Activated CD4-positive, alpha-beta T cell treated with anti-CD3 and anti-CD28 coated beads, Interleukin-2, Interleukin-6, amounts not matched to agents 100 ng/mL and 50 ng/mL, durations not matched to agents 16 hours and 8 hours (primary cell): ENCODE data around the gene CACNA1D.

Experiments used
- DNase-seq: peaks from one replicate; pipeline ENCODE4 v3.0.0-alpha.2; 2020

The CACNA1D gene

GRCh38 chr3:53766706-53767105 lies 272.3 kb downstream of the CACNA1D start:
- DNase-seq, result no peak

GRCh38 chr3:53768478-53769459 lies 274.4 kb downstream of the CACNA1D start:
- no peak for DNase-seq

- DNase-seq, result no peak
These were observed 278.2 kb downstream of the CACNA1D start for GRCh38 chr3:53772562-53772961.

- no peak for DNase-seq
These were observed 278.6 kb downstream of the CACNA1D start for GRCh38 chr3:53773021-53773436.

GRCh38 chr3:53773611-53774368 lies 279.4 kb downstream of the CACNA1D start:
- peak; percentile 48 for DNase-seq

DNA sequence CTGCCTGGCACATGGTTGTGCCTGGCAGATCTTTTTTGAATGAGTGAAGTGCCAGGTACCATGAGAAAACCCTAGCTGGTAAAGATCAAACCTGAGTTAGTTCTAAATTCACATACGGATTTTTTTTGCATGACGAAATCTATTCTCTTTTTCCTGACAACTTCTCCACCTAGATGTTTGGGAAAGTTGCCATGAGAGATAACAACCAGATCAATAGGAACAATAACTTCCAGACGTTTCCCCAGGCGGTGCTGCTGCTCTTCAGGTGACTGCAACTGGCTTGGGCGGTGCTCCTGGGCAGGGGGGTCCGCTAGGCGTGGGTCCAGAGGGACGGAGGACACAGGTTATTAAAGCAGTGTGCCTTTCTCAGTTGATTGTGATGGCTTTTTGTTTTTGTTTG lies 280.0 kb downstream of the CACNA1D start:
- no peak for DNase-seq

- DNase-seq, result no peak
These were observed 280.6 kb downstream of the CACNA1D start for GRCh38 chr3:53775018-53775417.

DNA sequence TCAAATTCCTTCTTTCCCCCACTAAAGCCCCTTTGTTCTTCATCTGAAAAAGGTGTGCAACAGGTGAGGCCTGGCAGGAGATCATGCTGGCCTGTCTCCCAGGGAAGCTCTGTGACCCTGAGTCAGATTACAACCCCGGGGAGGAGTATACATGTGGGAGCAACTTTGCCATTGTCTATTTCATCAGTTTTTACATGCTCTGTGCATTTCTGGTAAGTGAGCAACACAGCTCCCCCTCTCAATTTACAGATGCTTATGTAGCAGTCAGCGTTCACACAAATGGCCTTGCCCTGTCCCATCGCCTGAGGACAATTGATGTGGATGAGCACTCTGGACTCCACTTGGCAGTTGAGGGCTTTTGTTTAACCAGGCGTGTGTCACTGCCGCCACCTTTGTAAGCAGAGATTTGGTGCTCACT lies 281.4 kb downstream of the CACNA1D start:
- DNase-seq, result no peak

DNA sequence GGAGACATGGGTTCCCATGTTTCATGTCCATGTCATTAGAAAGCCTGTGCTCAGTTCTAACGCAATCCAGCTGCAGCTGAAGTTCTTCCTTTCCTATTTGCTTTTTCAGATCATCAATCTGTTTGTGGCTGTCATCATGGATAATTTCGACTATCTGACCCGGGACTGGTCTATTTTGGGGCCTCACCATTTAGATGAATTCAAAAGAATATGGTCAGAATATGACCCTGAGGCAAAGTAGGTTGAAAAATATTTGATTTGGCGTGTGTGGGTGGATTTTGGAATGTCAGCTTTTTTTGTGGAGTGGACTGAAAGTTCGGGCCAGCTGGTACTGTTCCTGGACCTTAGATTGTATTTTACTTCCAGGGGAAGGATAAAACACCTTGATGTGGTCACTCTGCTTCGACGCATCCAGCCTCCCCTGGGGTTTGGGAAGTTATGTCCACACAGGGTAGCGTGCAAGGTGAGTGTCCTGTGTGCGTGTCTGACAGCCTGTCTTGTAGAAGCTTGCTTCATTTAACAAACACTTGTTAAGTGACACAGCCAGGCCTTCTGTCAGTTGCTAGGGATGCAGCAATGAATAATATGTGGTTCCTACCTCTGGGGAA lies 282.2 kb downstream of the CACNA1D start:
- DNase-seq, result no peak

DNA sequence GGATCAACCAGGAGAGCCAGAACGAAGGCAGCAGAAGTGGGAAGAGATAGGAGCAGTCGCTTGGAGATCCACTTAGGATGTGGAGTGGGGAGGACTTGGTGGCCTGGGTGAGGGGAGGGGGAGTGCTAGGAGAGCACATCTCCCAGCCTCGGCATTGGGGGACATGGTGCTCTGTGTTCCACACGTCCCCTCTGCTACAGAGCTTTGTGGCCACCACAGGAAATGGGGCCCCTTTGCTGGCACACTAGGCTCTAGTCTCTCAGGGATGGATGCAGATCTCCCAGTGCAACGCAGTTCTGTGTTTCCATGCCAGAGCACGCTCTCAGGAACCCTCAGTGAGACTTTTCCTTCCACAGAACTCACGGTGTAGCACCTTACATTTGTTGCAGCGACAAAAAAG lies 283.1 kb downstream of the CACNA1D start:
- no peak for DNase-seq

GRCh38 chr3:53778153-53778552 lies 283.7 kb downstream of the CACNA1D start:
- DNase-seq, result no peak

- no peak for DNase-seq
These were observed 285.8 kb downstream of the CACNA1D start for GRCh38 chr3:53780171-53780570.

DNA sequence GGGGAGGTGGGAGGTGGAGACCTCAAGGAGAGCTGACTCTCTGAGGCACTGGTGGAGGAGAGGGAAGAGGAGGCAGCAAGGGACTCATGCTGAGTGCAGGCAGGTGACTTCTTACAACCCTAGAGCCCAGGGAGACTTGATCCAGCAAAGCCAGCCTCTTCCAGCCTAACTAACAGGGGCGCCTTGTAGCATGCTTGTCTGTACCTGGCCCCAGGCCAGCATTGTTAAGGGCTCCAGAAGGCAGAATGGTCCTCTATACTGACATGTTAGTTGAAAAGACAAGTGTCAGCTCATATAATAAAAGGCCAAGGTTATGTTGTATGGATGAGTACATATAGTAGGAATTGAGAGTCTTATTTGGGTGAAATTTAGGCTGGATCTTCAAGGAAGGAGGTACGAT lies 286.4 kb downstream of the CACNA1D start:
- DNase-seq, result no peak

GRCh38 chr3:53787016-53787415 lies 292.6 kb downstream of the CACNA1D start:
- DNase-seq, result no peak

- DNase-seq, result no peak
These were observed 293.6 kb downstream of the CACNA1D start for GRCh38 chr3:53788038-53788437.

GRCh38 chr3:53789459-53789858 lies 295.0 kb downstream of the CACNA1D start:
- DNase-seq, result no peak

DNA sequence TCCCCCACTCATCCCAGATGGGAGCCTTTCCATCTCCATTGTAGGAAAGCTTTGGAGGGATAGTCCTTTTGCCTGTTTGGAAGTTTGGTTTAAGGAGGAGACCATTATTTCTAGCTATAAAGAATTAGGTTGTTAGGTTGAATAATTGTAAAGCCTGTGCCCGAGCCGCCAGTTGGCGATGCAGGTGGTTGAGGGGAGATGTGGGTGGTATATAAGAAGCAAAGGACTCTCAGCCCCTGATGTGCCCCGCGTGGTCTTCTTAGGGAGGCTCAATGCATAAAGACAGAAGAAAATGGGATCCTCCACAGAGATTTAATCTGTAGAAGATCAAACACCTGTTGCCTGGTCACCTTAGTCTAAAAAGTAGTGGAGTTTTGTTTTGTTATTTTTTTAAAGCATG lies 296.1 kb downstream of the CACNA1D start:
- no peak for DNase-seq

DNA sequence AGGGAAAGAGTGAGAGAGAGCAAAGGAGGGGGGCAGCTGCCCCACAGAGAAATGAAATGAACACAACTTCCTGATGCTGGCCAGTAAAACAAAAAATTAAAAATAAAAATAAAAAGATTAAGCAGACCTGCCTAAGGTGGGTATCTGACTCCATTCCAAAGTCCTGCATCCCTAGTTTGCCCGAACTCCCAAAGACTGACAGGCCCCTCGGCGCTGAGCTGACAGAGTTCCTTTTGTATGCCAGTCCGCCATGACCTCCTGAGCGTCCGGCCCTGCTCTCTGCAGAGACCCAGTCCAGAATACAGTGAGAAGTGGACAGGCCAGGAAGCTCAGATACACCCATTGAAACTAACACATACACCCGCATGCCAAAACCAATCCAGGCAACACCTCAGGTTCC lies 296.9 kb downstream of the CACNA1D start:
- DNase-seq, result no peak

DNA sequence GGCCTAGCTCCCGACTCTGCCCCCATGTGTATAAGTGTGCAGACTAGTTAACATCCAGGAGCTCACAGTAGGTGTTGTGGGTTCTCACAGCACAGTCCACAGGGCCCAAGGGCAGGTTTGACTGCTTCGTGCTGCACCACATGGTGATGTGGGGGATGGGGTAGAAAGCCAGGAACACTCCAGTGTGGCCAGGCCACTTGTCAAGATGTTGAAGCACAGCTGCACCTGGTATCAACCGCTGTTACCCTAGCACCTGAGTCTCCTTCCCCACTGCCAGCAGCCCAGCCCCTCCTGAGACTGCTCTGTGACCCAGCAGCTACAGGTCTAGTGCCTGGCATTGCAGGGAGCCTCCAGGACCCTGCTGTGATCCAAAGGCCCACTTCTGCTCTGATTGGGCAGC lies 298.5 kb downstream of the CACNA1D start:
- no peak for DNase-seq

DNA sequence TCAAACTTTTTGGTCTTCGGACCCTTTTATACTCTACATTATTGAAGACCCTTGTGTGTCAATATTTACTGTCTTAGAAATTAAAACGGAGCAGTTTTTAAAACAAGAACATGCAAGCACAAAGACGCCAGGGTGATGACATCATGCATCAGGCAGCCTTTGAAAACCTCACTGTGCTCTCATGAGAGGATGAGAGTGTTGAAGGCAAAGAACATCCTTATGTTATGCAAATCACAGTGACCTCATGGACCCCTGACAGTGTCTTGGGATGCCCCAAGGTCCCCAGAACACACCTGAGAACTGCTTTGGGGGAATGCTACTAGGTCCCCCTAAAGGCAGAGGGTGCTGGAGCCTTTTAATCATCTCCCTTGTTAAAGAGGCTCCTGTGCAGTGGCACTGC lies 300.2 kb downstream of the CACNA1D start:
- DNase-seq, result no peak

DNA sequence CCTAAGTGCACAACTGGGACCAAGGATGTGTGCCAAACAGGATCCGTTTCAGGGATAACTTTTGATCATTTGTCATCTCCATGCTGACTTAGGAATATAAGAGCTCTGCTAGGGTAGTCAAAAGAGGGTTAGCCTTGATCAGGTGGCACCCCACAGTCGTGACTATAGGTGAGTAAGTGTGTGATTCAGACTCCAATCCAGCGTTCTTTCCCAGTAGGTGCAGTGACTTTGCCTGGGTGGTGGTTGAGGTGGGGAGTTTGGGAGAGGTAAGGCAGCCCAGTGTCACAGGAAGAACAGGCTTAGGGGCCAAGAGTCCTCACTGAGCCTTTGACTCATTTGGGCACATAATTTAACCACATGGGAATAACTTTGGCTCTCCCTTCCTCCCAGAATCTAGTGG lies 300.8 kb downstream of the CACNA1D start:
- no peak for DNase-seq

DNA sequence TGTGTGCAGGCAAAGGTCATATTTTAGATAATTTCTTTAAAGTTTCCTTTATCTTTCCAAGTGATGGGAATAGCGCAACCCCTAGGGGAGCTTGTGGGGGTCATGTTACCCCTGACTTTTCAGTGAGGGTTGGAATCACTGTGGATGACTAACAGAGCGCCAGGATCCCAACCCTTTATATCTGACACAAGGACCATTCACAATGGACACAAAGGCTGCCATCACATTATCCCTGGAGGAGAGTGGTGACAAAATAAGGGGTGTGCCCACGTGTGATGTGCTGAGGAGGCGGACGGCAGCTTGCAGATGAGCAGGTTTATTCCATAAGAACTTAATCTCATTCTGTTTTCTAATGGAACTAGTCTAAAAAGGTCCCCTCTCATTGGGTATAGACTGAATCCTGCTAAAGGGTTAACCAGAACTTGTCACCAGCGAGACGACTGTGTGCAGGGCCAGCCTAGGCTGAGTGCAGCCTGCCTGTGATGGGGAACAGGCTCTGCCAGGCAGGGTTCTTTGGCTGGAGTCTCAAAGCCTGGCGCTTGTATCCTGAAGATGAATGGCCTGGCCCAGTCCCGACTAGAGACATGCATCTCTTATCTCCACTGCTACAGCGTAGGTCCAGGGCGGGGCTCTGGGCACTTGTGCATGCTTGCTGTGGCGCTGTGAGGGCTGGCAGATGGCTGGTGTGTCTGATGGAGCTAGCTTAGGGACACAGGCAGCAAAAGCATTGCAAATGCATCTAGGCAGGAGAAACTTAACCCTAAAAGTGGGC lies 301.6 kb downstream of the CACNA1D start:
- DNase-seq, result no peak

DNA sequence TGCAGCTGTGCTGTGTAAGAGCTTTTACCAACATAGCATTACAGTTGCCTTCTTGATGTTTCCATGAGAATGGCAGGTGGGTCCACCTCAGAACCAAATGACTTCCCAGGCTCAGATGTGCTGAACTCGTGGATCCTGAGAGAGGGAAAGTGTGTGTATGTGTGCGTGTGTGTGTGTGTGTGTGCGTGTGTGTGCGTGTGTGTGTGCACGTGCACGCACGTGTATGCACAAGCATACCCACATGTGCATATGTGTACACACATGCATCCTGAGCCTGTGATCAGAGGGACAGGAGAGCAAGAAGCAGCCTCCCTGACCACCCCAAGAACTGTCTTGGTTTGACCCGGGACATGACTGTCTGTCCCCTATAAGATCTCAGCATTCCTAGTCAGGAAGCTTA lies 303.7 kb downstream of the CACNA1D start:
- DNase-seq, result no peak
